Neural cell (in vitro differentiated cells): ENCODE results near the gene FOXC2. TPM values are rescaled to one million over a fixed set of nuclear protein-coding genes. Genes with fewer than 3 reads are reported as not detected.

ENCODE experiments used
- H2AFZ ChIP-seq: fragments of 200-600, 300-800 bp; sonication (generic), shearing (Covaris generic); 2 replicates; pipeline ENCODE4 v1.6.0; 2014; ENCODE audit warnings: low read depth, mild to moderate bottlenecking, antibody characterized with exemption, low read length, moderate library complexity
- H3F3A ChIP-seq: fragments of 200-600 bp; shearing (Covaris generic); 2 replicates; pipeline ENCODE4 v1.6.1; 2016; ENCODE audit warnings: mild to moderate bottlenecking, moderate library complexity, mixed read lengths, antibody characterized with exemption, low read length; ENCODE audit not compliant: insufficient read depth, poor library complexity, severe bottlenecking
- H3K27ac ChIP-seq: fragments of 200-600, 300-800 bp; sonication (generic), shearing (Covaris generic); 2 replicates; pipeline ENCODE4 v1.5.1; 2014; ENCODE audit warnings: mild to moderate bottlenecking, low read length, moderate library complexity
- H3K27me3 ChIP-seq: fragments of 300-800, 200-600 bp; sonication (generic), shearing (Covaris generic); 2 replicates; pipeline ENCODE4 v1.6.0; 2014; ENCODE audit warnings: mild to moderate bottlenecking, low read depth, low read length, moderate library complexity; ENCODE audit not compliant: insufficient read depth
- H3K36me3 ChIP-seq: fragments of 300-800, 200-600 bp; sonication (generic), shearing (Covaris generic); 2 replicates; pipeline ENCODE4 v1.5.1; 2014; ENCODE audit warnings: mild to moderate bottlenecking, antibody characterized with exemption, low read length, moderate library complexity; ENCODE audit not compliant: insufficient read depth
- H3K4me2 ChIP-seq: fragments of 300-800, 200-600 bp; sonication (generic), shearing (Covaris generic); 2 replicates; pipeline ENCODE4 v1.6.0; 2014; ENCODE audit warnings: mild to moderate bottlenecking, low read length
- H3K4me3 ChIP-seq: fragments of 300-800, 200-600 bp; sonication (generic), shearing (Covaris generic); 2 replicates; pipeline ENCODE4 v1.5.1; 2014; ENCODE audit warnings: mild to moderate bottlenecking, low read length, moderate library complexity
- H3K79me2 ChIP-seq: fragments of 200-600 bp; shearing (Covaris generic); replicated peaks from 2 replicates; pipeline ENCODE4 v1.6.0; 2014; ENCODE audit warnings: mild to moderate bottlenecking, low read length, moderate library complexity; ENCODE audit not compliant: insufficient read depth
- H3K9ac ChIP-seq: fragments of 300-800, 200-600 bp; sonication (generic), shearing (Covaris generic); 2 replicates; pipeline ENCODE4 v1.6.1; 2016; ENCODE audit warnings: mild to moderate bottlenecking, low read length, mixed read lengths
- H3K9me2 ChIP-seq: fragments of 200-600 bp; shearing (Covaris generic); 2 replicates; pipeline ENCODE4 v1.6.1; 2016; ENCODE audit warnings: mild to moderate bottlenecking, low read length, mixed read lengths; ENCODE audit not compliant: insufficient read depth
- H3K9me3 ChIP-seq: fragments of 200-600, 300-800 bp; sonication (generic), shearing (Covaris generic); 2 replicates; pipeline ENCODE4 v1.6.1; 2016; ENCODE audit warnings: mild to moderate bottlenecking, mixed run types, low read length, moderate library complexity, mixed read lengths
- H4K20me1 ChIP-seq: fragments of 200-600 bp; shearing (Covaris generic); 2 replicates; pipeline ENCODE4 v1.6.1; 2016; ENCODE audit warnings: mild to moderate bottlenecking, mixed run types; ENCODE audit not compliant: insufficient read depth
- CTCF ChIP-seq: fragments of 450-650 bp; IDR thresholded peaks from 2 replicates; pipeline ENCODE4 v1.5.1; 2014; ENCODE audit warnings: antibody characterized with exemption, mild to moderate bottlenecking, moderate library complexity; ENCODE audit not compliant: poor library complexity, severe bottlenecking
- EP300 ChIP-seq: fragments of 450-650 bp; conservative IDR thresholded peaks from 2 replicates; pipeline ENCODE4 v1.6.1; 2014; ENCODE audit warnings: antibody characterized with exemption, mild to moderate bottlenecking, moderate library complexity; ENCODE audit not compliant: poor library complexity, severe bottlenecking
- EZH2 ChIP-seq: fragments of 200-600, 300-800 bp; shearing (Covaris generic), sonication (generic); IDR thresholded peaks from 2 replicates; pipeline ENCODE4 v1.6.1; 2014; ENCODE audit warnings: antibody characterized with exemption, low read length, borderline replicate concordance, mild to moderate bottlenecking; ENCODE audit not compliant: insufficient read depth, poor library complexity, severe bottlenecking
- MXI1 ChIP-seq: fragments of 450-650 bp; conservative IDR thresholded peaks from 2 replicates; pipeline ENCODE4 v1.6.1; 2014; ENCODE audit warnings: antibody characterized with exemption, mild to moderate bottlenecking; ENCODE audit not compliant: poor library complexity, severe bottlenecking
- POLR2AphosphoS5 ChIP-seq: IDR thresholded peaks from 2 replicates; pipeline ENCODE4 v1.6.1; 2012
- RAD21 ChIP-seq: fragments of 450-650 bp; conservative IDR thresholded peaks from 2 replicates; pipeline ENCODE4 v1.6.1; 2014; ENCODE audit warnings: antibody characterized with exemption, mild to moderate bottlenecking, moderate library complexity
- REST ChIP-seq: IDR thresholded peaks from 2 replicates; pipeline ENCODE4 v1.6.1; 2012; ENCODE audit warnings: borderline replicate concordance
- SMC3 ChIP-seq: fragments of 450-650 bp; conservative IDR thresholded peaks from 2 replicates; pipeline ENCODE4 v1.6.1; 2014; ENCODE audit warnings: antibody characterized with exemption, mild to moderate bottlenecking, moderate library complexity; ENCODE audit not compliant: poor library complexity
- TAF1 ChIP-seq: IDR thresholded peaks from 2 replicates; pipeline ENCODE4 v1.6.1; 2012; ENCODE audit warnings: low read depth
- polyA plus RNA-seq: library from polyadenylated mRNA; depleted of rRNA; stranded (reverse); fragments of >200 nt; gene quantifications from 2 replicates; pipeline ENCODE4 v1.2.3, GENCODE V29; 2014

Gene FOXC2
- polyA plus RNA-seq, 1 donor from 2014 or later = not detected

GRCh38 chr16:86531641-86532525 lies 34.7 kb upstream of the FOXC2 start:
- no peak overlapping the region for H3K27ac ChIP-seq
- no peaks in the 10 kb centered on the region for H3K79me2 ChIP-seq
- no peak overlapping the region for H3K9ac ChIP-seq
- H4K20me1 ChIP-seq = no peaks in the 10 kb centered on the region
- no peaks in the 10 kb centered on the region for H3F3A ChIP-seq
- H3K9me3 ChIP-seq = no peaks in the 10 kb centered on the region
- H3K36me3 ChIP-seq = no peaks in the 10 kb centered on the region
- H3K4me2 ChIP-seq = no peak overlapping the region
- H2AFZ ChIP-seq = no peak overlapping the region
- no peak overlapping the region for H3K4me3 ChIP-seq
- no peaks in the 10 kb centered on the region for H3K9me2 ChIP-seq
- no peak for TF ChIP-seq TAF1
- no peak for TF ChIP-seq POLR2AphosphoS5
- TF ChIP-seq EP300 = no peak
- TF ChIP-seq CTCF = no peak
- no peak for TF ChIP-seq EZH2
- no peak for TF ChIP-seq RAD21
- no peak for TF ChIP-seq SMC3
- TF ChIP-seq REST = no peak
- TF ChIP-seq MXI1 = no peak
- H3K27me3 ChIP-seq = no peaks in the 10 kb centered on the region

- H3K79me2 ChIP-seq = no peaks in the 10 kb centered on the region
- no peaks in the 10 kb centered on the region for H3K36me3 ChIP-seq
- no peak overlapping the region for H3K4me2 ChIP-seq
- no peak overlapping the region for H3K4me3 ChIP-seq
- H2AFZ ChIP-seq = no peak overlapping the region
- no peak overlapping the region for H3K9ac ChIP-seq
- TF ChIP-seq CTCF (no peak), EZH2 (no peak), POLR2AphosphoS5 (no peak), RAD21 (no peak)
- no peak overlapping the region for H3K27ac ChIP-seq
- H3K9me2 ChIP-seq = no peaks in the 10 kb centered on the region
- H3F3A ChIP-seq = no peaks in the 10 kb centered on the region
- no peaks in the 10 kb centered on the region for H3K27me3 ChIP-seq
- no peaks in the 10 kb centered on the region for H4K20me1 ChIP-seq
- H3K9me3 ChIP-seq = no peaks in the 10 kb centered on the region
Observed at GRCh38 chr16:86532526-86532815, 34.2 kb upstream of the FOXC2 start.
